HEK293 (cell line): ENCODE results near the gene CDC14B.

Experiments used
- SETDB1 ChIP-seq: IDR thresholded peaks from one replicate; pipeline ENCODE4 v1.6.1; 2017; ENCODE audit warnings: mild to moderate bottlenecking, low read length, moderate library complexity, mixed read lengths; ENCODE audit not compliant: insufficient read length
- YY2 ChIP-seq: fragments of 450-650 bp; formaldehyde crosslinking; IDR thresholded peaks from 2 replicates; pipeline ENCODE4 v1.5.1; 2016; ENCODE audit warnings: missing biosample characterization, missing genetic modification characterization
- ZFP69B ChIP-seq: fragments of 450-650 bp; formaldehyde crosslinking; IDR thresholded peaks from 2 replicates; pipeline ENCODE4 v1.5.1; 2016; ENCODE audit warnings: missing biosample characterization, missing genetic modification characterization
- ZNF121 ChIP-seq: fragments of 450-650 bp; formaldehyde crosslinking; IDR thresholded peaks from 2 replicates; pipeline ENCODE4 v1.5.1; 2016; ENCODE audit warnings: missing biosample characterization, missing genetic modification characterization
- ZNF133 ChIP-seq: fragments of 450-650 bp; formaldehyde crosslinking; IDR thresholded peaks from 2 replicates; pipeline ENCODE4 v1.5.1; 2016; ENCODE audit warnings: missing biosample characterization, missing genetic modification characterization
- ZNF311 ChIP-seq: fragments of 450-650 bp; formaldehyde crosslinking; IDR thresholded peaks from 2 replicates; pipeline ENCODE4 v1.5.1; 2017; ENCODE audit warnings: missing biosample characterization, missing genetic modification characterization, borderline replicate concordance
- ZNF324 ChIP-seq: fragments of 450-650 bp; formaldehyde crosslinking; IDR thresholded peaks from 2 replicates; pipeline ENCODE4 v1.5.1; 2016; ENCODE audit warnings: missing biosample characterization, missing genetic modification characterization
- ZNF354C ChIP-seq: fragments of 450-650 bp; formaldehyde crosslinking; IDR thresholded peaks from 2 replicates; pipeline ENCODE4 v1.5.1; 2016; ENCODE audit warnings: missing biosample characterization, missing genetic modification characterization, low read depth, borderline replicate concordance
- ZNF449 ChIP-seq: fragments of 450-650 bp; formaldehyde crosslinking; IDR thresholded peaks from 2 replicates; pipeline ENCODE4 v1.5.1; 2017; ENCODE audit warnings: missing biosample characterization, mild to moderate bottlenecking, missing genetic modification characterization, moderate library complexity
- ZNF48 ChIP-seq: fragments of 450-650 bp; formaldehyde crosslinking; IDR thresholded peaks from 2 replicates; pipeline ENCODE4 v1.5.1; 2016; ENCODE audit warnings: missing biosample characterization, missing genetic modification characterization
- ZNF555 ChIP-seq: fragments of 450-650 bp; formaldehyde crosslinking; conservative IDR thresholded peaks from 2 replicates; pipeline ENCODE4 v1.5.1; 2017; ENCODE audit warnings: missing biosample characterization, mild to moderate bottlenecking, missing genetic modification characterization, inconsistent platforms
- TF ChIP-seq, protein P1 (sequence below): fragments of 450-650 bp; formaldehyde crosslinking; IDR thresholded peaks from 2 replicates; pipeline ENCODE4 v1.5.1; 2016; ENCODE audit warnings: missing biosample characterization, missing genetic modification characterization

DNA sequence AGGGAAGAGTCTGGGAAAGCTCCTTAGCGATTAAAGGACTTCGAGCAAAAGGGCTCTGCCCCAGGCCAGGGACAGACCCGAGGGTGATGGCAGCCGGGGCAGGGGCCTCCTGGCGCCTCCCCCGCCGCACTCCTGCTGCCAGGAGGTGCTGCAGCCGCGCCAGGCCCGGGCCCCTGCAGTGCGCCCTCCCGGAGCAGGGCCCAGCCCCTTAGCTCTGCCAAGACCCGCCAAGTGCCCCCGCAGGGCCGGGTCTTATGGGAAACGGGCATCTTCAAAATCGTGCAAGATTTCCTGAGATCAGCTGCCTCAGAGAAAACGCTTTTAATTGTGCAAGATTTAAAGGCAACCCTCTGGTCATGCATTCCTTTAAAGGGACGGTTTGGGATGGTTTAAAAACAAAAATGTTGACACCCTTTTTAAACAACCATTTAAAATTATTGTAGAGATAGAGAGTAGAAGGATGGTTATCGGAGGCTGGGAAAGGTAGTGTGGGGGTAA lies 52.4 kb downstream of the CDC14B start:
- TF ChIP-seq YY2 (tag by site-specific recombination) (no peak), ZNF324 (no peak), ZNF133 (tag by site-specific recombination) (no peak), ZNF354C (no peak), ZNF121 (no peak), ZNF311 (tag by site-specific recombination) (no peak), ZNF555 (no peak), ZFP69B (tag by site-specific recombination) (no peak), ZNF449 (tag by site-specific recombination) (no peak), SETDB1 (no peak), ZNF48 (tag by site-specific recombination) (no peak)
- TF ChIP-seq, protein P1, sequence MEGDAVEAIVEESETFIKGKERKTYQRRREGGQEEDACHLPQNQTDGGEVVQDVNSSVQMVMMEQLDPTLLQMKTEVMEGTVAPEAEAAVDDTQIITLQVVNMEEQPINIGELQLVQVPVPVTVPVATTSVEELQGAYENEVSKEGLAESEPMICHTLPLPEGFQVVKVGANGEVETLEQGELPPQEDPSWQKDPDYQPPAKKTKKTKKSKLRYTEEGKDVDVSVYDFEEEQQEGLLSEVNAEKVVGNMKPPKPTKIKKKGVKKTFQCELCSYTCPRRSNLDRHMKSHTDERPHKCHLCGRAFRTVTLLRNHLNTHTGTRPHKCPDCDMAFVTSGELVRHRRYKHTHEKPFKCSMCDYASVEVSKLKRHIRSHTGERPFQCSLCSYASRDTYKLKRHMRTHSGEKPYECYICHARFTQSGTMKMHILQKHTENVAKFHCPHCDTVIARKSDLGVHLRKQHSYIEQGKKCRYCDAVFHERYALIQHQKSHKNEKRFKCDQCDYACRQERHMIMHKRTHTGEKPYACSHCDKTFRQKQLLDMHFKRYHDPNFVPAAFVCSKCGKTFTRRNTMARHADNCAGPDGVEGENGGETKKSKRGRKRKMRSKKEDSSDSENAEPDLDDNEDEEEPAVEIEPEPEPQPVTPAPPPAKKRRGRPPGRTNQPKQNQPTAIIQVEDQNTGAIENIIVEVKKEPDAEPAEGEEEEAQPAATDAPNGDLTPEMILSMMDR (tag by site-specific recombination), result no peak
